Right ventricle myocardium superior (tissue), 1 donor: ENCODE data around the gene BEAN1. TPM values are rescaled to one million over a fixed set of nuclear protein-coding genes. Genes with fewer than 3 reads are reported as not detected.

Experiments used
- ATAC-seq: fragments of 200-7000 bp; cut with Tn5 transposase; one replicate; pipeline ENCODE4 v1.9.1; 2020; ENCODE audit warnings: mild to moderate bottlenecking; ENCODE audit not compliant: poor library complexity
- DNase-seq: peaks from one replicate; pipeline ENCODE4 v3.0.0-alpha.2; 2020
- intact Hi-C: fragments of 100-400 bp; cut with DNase I; formaldehyde crosslinking; loops from one replicate; pipeline ENCODE4 v1.11.2; 2022
- total RNA-seq: library from RNA; stranded (reverse); fragmentation: NEBNext Ultra II Directional; extraction: Animal tissue kit (Norgen Biotek cat#: 25700); gene quantifications from one replicate; pipeline ENCODE4 v1.2.1, GENCODE V29; 2021
- donor health status: DM: no; HTN: yes; CAD: no; lungs with severe emphysema.

Gene BEAN1
- total RNA-seq, 1 donor from 2014 or later = 1.4 TPM

GRCh38 chr16:66476328-66477027, 49.4 kb downstream of the BEAN1 start:
- DNase-seq (no peak), ATAC-seq (no peak)
- intact Hi-C loops = no loop called here

- DNase-seq = no peak
- no peak for ATAC-seq
- intact Hi-C loops = no loop called here
Measured at GRCh38 chr16:66477028-66477515, 50.0 kb downstream of the BEAN1 start.

- ATAC-seq (peak; percentile 90), DNase-seq (peak; percentile 86)
- intact Hi-C loops = no loop called here
Measured at GRCh38 chr16:66478733-66479511, 51.8 kb downstream of the BEAN1 start.

GRCh38 chr16:66479661-66480264, 52.7 kb downstream of the BEAN1 start:
- intact Hi-C loops = no loop called here
- DNase-seq (no peak), ATAC-seq (no peak)

GRCh38 chr16:66480265-66481080, 53.4 kb downstream of the BEAN1 start:
- ATAC-seq (no peak), DNase-seq (peak; percentile 35)
- intact Hi-C loops = no loop called here

- no peak for DNase-seq
- intact Hi-C loops = no loop called here
- ATAC-seq = no peak
Measured at GRCh38 chr16:66481081-66481942, 54.2 kb downstream of the BEAN1 start.

GRCh38 chr16:66481943-66482390, 54.9 kb downstream of the BEAN1 start:
- intact Hi-C loops = loop anchor here (2.0 kb wide), 1 partner anchor 75 kb away; no protein-coding TSS in a partner anchor
- no peak for ATAC-seq
- no peak for DNase-seq

GRCh38 chr16:66483689-66484452, 56.8 kb downstream of the BEAN1 start:
- intact Hi-C loops = loop anchor here (2.0 kb wide), 1 partner anchor 77 kb away; no protein-coding TSS in a partner anchor
- ATAC-seq = peak; percentile 82

GRCh38 chr16:66484453-66485213, 57.5 kb downstream of the BEAN1 start:
- intact Hi-C loops = no loop called here
- ATAC-seq = no peak
- no peak for DNase-seq

More at GRCh38 chr16:66483689-66484452, 56.8 kb downstream of the BEAN1 start:
- DNase-seq = peak; percentile 88

GRCh38 chr16:66485376-66485775, 58.3 kb downstream of the BEAN1 start:
- intact Hi-C loops = no loop called here
- no peak for ATAC-seq
- no peak for DNase-seq

- DNase-seq = no peak
- intact Hi-C loops = no loop called here
- ATAC-seq = no peak
Measured at GRCh38 chr16:66486199-66486772, 59.2 kb downstream of the BEAN1 start.

- DNase-seq (peak; percentile 70), ATAC-seq (peak; percentile 57)
- intact Hi-C loops = no loop called here
Measured at GRCh38 chr16:66486773-66487579, 59.9 kb downstream of the BEAN1 start.

GRCh38 chr16:66487580-66488275, 60.6 kb downstream of the BEAN1 start:
- intact Hi-C loops = no loop called here
- ATAC-seq (no peak), DNase-seq (no peak)

- intact Hi-C loops = no loop called here
- ATAC-seq (no peak), DNase-seq (no peak)
Measured at GRCh38 chr16:66488505-66488904, 61.4 kb downstream of the BEAN1 start.

- intact Hi-C loops = no loop called here
- DNase-seq (no peak), ATAC-seq (no peak)
Measured at GRCh38 chr16:66489385-66489784, 62.3 kb downstream of the BEAN1 start.
